ENCODE data around the gene TBCC. TPM values are rescaled to one million over a fixed set of nuclear protein-coding genes. Genes with fewer than 3 reads are reported as not detected.

Gene TBCC
- total RNA-seq, 1 donor from 2014 or later = 6.6 TPM

- DNase-seq (ENCODE audit: low spot score) (no peak), ATAC-seq (no peak)
Measured at GRCh38 chr6:42698217-42698616, 47.7 kb downstream of the TBCC start.

- DNase-seq (ENCODE audit: low spot score) (no peak), ATAC-seq (no peak)
Measured at GRCh38 chr6:42697268-42697655, 48.6 kb downstream of the TBCC start.

GRCh38 chr6:42696526-42697267, 49.2 kb downstream of the TBCC start:
- no peak for ATAC-seq

GRCh38 chr6:42694586-42694985, 51.3 kb downstream of the TBCC start:
- ATAC-seq = no peak

More at GRCh38 chr6:42696526-42697267, 49.2 kb downstream of the TBCC start:
- no peak for DNase-seq (ENCODE audit: low spot score)

More at GRCh38 chr6:42694586-42694985, 51.3 kb downstream of the TBCC start:
- no peak for DNase-seq (ENCODE audit: low spot score)

Other genes with a start within 250 kb of the TBCC start
- gene UBR2, start 182.1 kb downstream of the TBCC start, total RNA-seq = 19.3 TPM
- gene PRPH2, start 23.5 kb downstream of the TBCC start, total RNA-seq = not detected
- 5.4 TPM for gene BICRAL, start 35.9 kb upstream of the TBCC start, total RNA-seq
- gene RPL7L1, start 133.5 kb upstream of the TBCC start, total RNA-seq = 40.1 TPM
- gene PTCRA, start 169.9 kb upstream of the TBCC start, total RNA-seq = not detected
- 50.3 TPM for gene CNPY3, start 183.4 kb upstream of the TBCC start, total RNA-seq
- gene GNMT, start 214.7 kb upstream of the TBCC start, total RNA-seq = 467 TPM
- gene PEX6, start 233.1 kb upstream of the TBCC start, total RNA-seq = 25.4 TPM
- 14.8 TPM for gene PPP2R5D, start 238.5 kb upstream of the TBCC start, total RNA-seq

All from left lobe of liver (tissue), 2 donors.